Keratinocyte (primary cell): ENCODE data around the gene RRP9. TPM values are rescaled to one million over a fixed set of nuclear protein-coding genes. Genes with fewer than 3 reads are reported as not detected.

Experiments used
- DNase-seq: peaks from one replicate; pipeline ENCODE4 v3.0.0-alpha.2; 2011; ENCODE audit warnings: low read depth, missing footprints, low spot score
- FAIRE-seq: peaks from 2 replicates; lab custom pipeline; 2011; peaks lifted over from hg19 to GRCh38; lab: Jason Lieb, UNC
- H2AFZ ChIP-seq: 2 replicates; pipeline ENCODE4 v1.6.0; 2012; ENCODE audit warnings: low read length, control low read depth, inconsistent platforms; ENCODE audit not compliant: control insufficient read depth
- H3K27ac ChIP-seq: 2 replicates; pipeline ENCODE4 v1.5.1; 2011; ENCODE audit warnings: low read length; ENCODE audit not compliant: control insufficient read depth, insufficient read depth
- H3K27me3 ChIP-seq: 3 replicates; pipeline ENCODE4 v1.6.0; 2011; ENCODE audit warnings: low read length; ENCODE audit not compliant: control insufficient read depth, insufficient read depth; ENCODE audit errors: extremely low read depth
- H3K36me3 ChIP-seq, 2 experiments: 2 replicates in 1 of 2; 3 replicates in 1 of 2; pipeline ENCODE4 v1.5.1; 2011; ENCODE audit warnings: low read length in 2 of 2, mild to moderate bottlenecking in 1 of 2; ENCODE audit not compliant: control insufficient read depth in 2 of 2, insufficient read depth in 2 of 2; ENCODE audit errors: extremely low read depth in 1 of 2
- H3K4me1 ChIP-seq: 3 replicates; pipeline ENCODE4 v1.5.1; 2011; ENCODE audit warnings: low read length; ENCODE audit not compliant: control insufficient read depth, insufficient read depth; ENCODE audit errors: extremely low read depth
- H3K4me2 ChIP-seq: 3 replicates; pipeline ENCODE4 v1.6.0; 2011; ENCODE audit warnings: low read depth, low read length; ENCODE audit not compliant: control insufficient read depth, insufficient read depth; ENCODE audit errors: extremely low read depth
- H3K4me3 ChIP-seq, 3 experiments: fragments of 200-600 bp in 1 of 3; sonication (generic) in 1 of 3; 2 replicates in 2 of 3; 3 replicates in 1 of 3; pipeline ENCODE4 v1.5.1; 2011 to 2016; ENCODE audit warnings: low read length in 3 of 3, mild to moderate bottlenecking in 3 of 3, control low read depth in 2 of 3, inconsistent platforms in 1 of 3, low read depth in 1 of 3, mixed read lengths in 1 of 3, mixed run types in 1 of 3, moderate library complexity in 1 of 3; ENCODE audit not compliant: control insufficient read depth in 2 of 3, insufficient read depth in 2 of 3; ENCODE audit errors: extremely low read depth in 1 of 3
- H3K79me2 ChIP-seq: 2 replicates; pipeline ENCODE4 v1.6.0; 2012; ENCODE audit warnings: low read length; ENCODE audit not compliant: control insufficient read depth, insufficient read depth
- H3K9ac ChIP-seq: 3 replicates; pipeline ENCODE4 v1.6.0; 2011; ENCODE audit warnings: low read length; ENCODE audit not compliant: control insufficient read depth, insufficient read depth; ENCODE audit errors: extremely low read depth
- H3K9me1 ChIP-seq: 3 replicates; pipeline ENCODE4 v1.6.0; 2011; ENCODE audit warnings: low read length; ENCODE audit not compliant: control insufficient read depth, insufficient read depth; ENCODE audit errors: extremely low read depth
- H3K9me3 ChIP-seq: 2 replicates; pipeline ENCODE4 v1.5.1; 2012; ENCODE audit warnings: low read depth, low read length; ENCODE audit not compliant: control insufficient read depth
- H4K20me1 ChIP-seq: 3 replicates; pipeline ENCODE4 v1.6.0; 2011; ENCODE audit warnings: low read length; ENCODE audit not compliant: control insufficient read depth, insufficient read depth; ENCODE audit errors: extremely low read depth
- CTCF ChIP-seq, 3 experiments: IDR thresholded peaks in 1 of 3; conservative IDR thresholded peaks in 1 of 3; optimal IDR thresholded peaks in 1 of 3; 2 replicates in 2 of 3; 3 replicates in 1 of 3; pipeline versions ENCODE3 to v1.5.1; 2011; ENCODE audit warnings: low read length in 3 of 3, mild to moderate bottlenecking in 3 of 3, moderate library complexity in 2 of 3, control low read depth in 1 of 3, inconsistent platforms in 1 of 3; ENCODE audit not compliant: insufficient read depth in 2 of 3; ENCODE audit errors: extremely low read depth in 1 of 3
- EZH2 ChIP-seq: IDR thresholded peaks from one replicate; pipeline ENCODE4 v1.6.1; 2012; ENCODE audit warnings: inconsistent platforms, mild to moderate bottlenecking, low read length, moderate library complexity
- dilution Hi-C: fragments of 300-500 bp; cut with MboI; formaldehyde crosslinking; loops from one replicate; pipeline ENCODE4 v1.7.0; 2020; ENCODE audit warnings: low sequenced_read_pairs; ENCODE audit not compliant: extremely low pct_ligation_motif_present
- polyA plus RNA-seq, 5 experiments: library from polyadenylated mRNA; depleted of rRNA in 3 of 5; stranded (reverse) in 3 of 5; stranded (forward) in 1 of 5; unstranded in 1 of 5; fragments of >200 nt; gene quantifications; 1 replicate in 1 of 5; 2 replicates in 3 of 5; 3 replicates in 1 of 5; pipeline versions ENCODE4 v1.2.1 to v1.2.3, GENCODE V29; 2011 to 2012; ENCODE audit warnings: missing spikeins in 2 of 5, low read depth in 1 of 5, low replicate concordance in 1 of 5

RRP9 gene
- polyA plus RNA-seq, 1 donor (not counting 4 experiments of a cell fraction or from before 2014, with no cell fraction given) = 21.8 TPM

- TF ChIP-seq EZH2 = no peak
- TF ChIP-seq CTCF (optimal IDR thresholded peaks at IDR 0.05 in 1 of 3, IDR thresholded peaks at IDR 0.05 in 1 of 3, conservative IDR thresholded peaks at IDR 0.05 in 1 of 3; ENCODE audit: extremely low read depth in 1 of 3, insufficient read depth in 2 of 3, low read length in 3 of 3) = no peak
- Histone ChIP-seq H3K4me3 (no peak overlapping the region), H3K36me3 (peaks cover 0 to 25% of the 10 kb centered on the region in 2 experiments), H3K9ac (no peak overlapping the region), H3K79me2 (no peaks in the 10 kb centered on the region), H4K20me1 (no peaks in the 10 kb centered on the region), H3K27ac (no peak overlapping the region), H3K4me1 (no peaks in the 10 kb centered on the region), H3K9me3 (no peaks in the 10 kb centered on the region), H3K27me3 (no peaks in the 10 kb centered on the region), H3K9me1 (no peaks in the 10 kb centered on the region), H3K4me2 (no peak overlapping the region), H2AFZ (no peak overlapping the region)
- dilution Hi-C loops = no loop called here
- FAIRE-seq = no peak
- DNase-seq = no peak
Measured at GRCh38 chr3:51961602-51962569, 20.2 kb upstream of the RRP9 start.

GRCh38 chr3:51961011-51961410 lies 19.3 kb upstream of the RRP9 start:
- Histone ChIP-seq H3K9me1 (no peaks in the 10 kb centered on the region), H2AFZ (no peak overlapping the region), H3K27ac (no peak overlapping the region), H3K9ac (no peak overlapping the region), H3K4me1 (peaks cover 5% of the 10 kb centered on the region), H3K9me3 (no peaks in the 10 kb centered on the region), H3K4me3 (no peak overlapping the region), H3K36me3 (peaks cover 0 to 25% of the 10 kb centered on the region in 2 experiments), H3K27me3 (no peaks in the 10 kb centered on the region), H3K4me2 (no peak overlapping the region), H4K20me1 (no peaks in the 10 kb centered on the region), H3K79me2 (no peaks in the 10 kb centered on the region)
- FAIRE-seq = no peak
- dilution Hi-C loops = no loop called here
- no peak for TF ChIP-seq CTCF (optimal IDR thresholded peaks at IDR 0.05 in 1 of 3, IDR thresholded peaks at IDR 0.05 in 1 of 3, conservative IDR thresholded peaks at IDR 0.05 in 1 of 3; ENCODE audit: extremely low read depth in 1 of 3, insufficient read depth in 2 of 3, low read length in 3 of 3)
- no peak for TF ChIP-seq EZH2
- no peak for DNase-seq
